Right lobe of liver (tissue), 6 donors: ENCODE measurements around the gene ANP32B. TPM values are rescaled to one million over a fixed set of nuclear protein-coding genes. Genes with fewer than 3 reads are reported as not detected.
"Not testable (repeated sequence)": the region's sequence is repeated elsewhere in the genome, so short reads cannot be mapped to it uniquely, and the experiment has no call there.

Experiments
- ATAC-seq, 4 donors: fragments of 200-7000 bp; cut with Tn5 transposase; one replicate each; pipeline ENCODE4 v1.9.1; 2020; ENCODE audit warnings: mild to moderate bottlenecking in 4 of 4, moderate library complexity in 4 of 4
- DNase-seq, 3 donors: peaks; one replicate each; pipeline ENCODE4 v3.0.0-alpha.2; 2020
- H3K27ac ChIP-seq, 3 donors: fragments of 200-600 bp; one replicate each; pipeline ENCODE4 v1.8.0; 2022
- H3K27me3 ChIP-seq, 2 donors: fragments of 200-600 bp; one replicate each; pipeline ENCODE4 v1.8.0; 2022
- H3K36me3 ChIP-seq, 4 donors: fragments of 200-600 bp; sonication (generic) in 1 of 4; one replicate each; pipeline versions ENCODE4 v1.5.1 to v1.8.0; 2017 to 2022; ENCODE audit warnings: control low read depth in 1 of 4
- H3K4me1 ChIP-seq, 4 donors: fragments of 200-600 bp; sonication (generic) in 1 of 4; one replicate each; pipeline versions ENCODE4 v1.5.1 to v1.8.0; 2017 to 2022; ENCODE audit warnings: control low read depth in 1 of 4
- H3K4me3 ChIP-seq, 3 donors: fragments of 200-600 bp; one replicate each; pipeline ENCODE4 v1.8.0; 2022
- H3K9me3 ChIP-seq, 4 donors: fragments of 200-600 bp; sonication (generic) in 1 of 4; one replicate each; pipeline versions ENCODE4 v1.5.1 to v1.8.0; 2017 to 2022; ENCODE audit warnings: control low read depth in 1 of 4
- CTCF ChIP-seq, 4 donors: fragments of 200-600 bp in 3 of 4; fragments of 450-650 bp in 1 of 4; IDR thresholded peaks; one replicate each; pipeline versions ENCODE4 v1.5.1 to v1.8.0; 2016 to 2022; ENCODE audit warnings: antibody characterized with exemption in 4 of 4, mild to moderate bottlenecking in 2 of 4
- POLR2A ChIP-seq: fragments of 450-650 bp; IDR thresholded peaks from one replicate; pipeline ENCODE4 v1.6.1; 2017; ENCODE audit warnings: antibody characterized with exemption, mild to moderate bottlenecking
- WGBS: methylation state at CpG from one replicate; pipeline ENCODE4 v1.1.6; 2018; ENCODE audit warnings: low coverage, low lambda C conversion rate; ENCODE audit not compliant: insufficient coverage; ENCODE audit errors: missing lambda C conversion rate; 5-methylcytosine and 5-hydroxymethylcytosine counted together
- intact Hi-C, 2 donors: fragments of 100-400 bp; cut with DNase I; formaldehyde crosslinking; loops; one replicate each; pipeline versions ENCODE4 v1.11.2 to v1.14.1; 2022
- total RNA-seq, 6 experiments: library from RNA; depleted of rRNA in 2 of 6; stranded (reverse); fragments of >200 nt in 2 of 6; fragmentation: NEBNext Ultra II Directional in 3 of 6; extraction: Animal tissue kit (Norgen Biotek cat#: 25700) in 3 of 6; gene quantifications; one replicate each; pipeline versions ENCODE4 v1.1.0 to v1.2.4, GENCODE V29; 2016 to 2023
- donor health status: DM: no; HTN: yes; CAD: no.
- donor health status: DM: no; HTN: no; CAD: no.
- donor health status: DM: no; HTN: no; CAD: no.
- donor health status: DM: no; HTN: yes; CAD: no.
- donor health status: DM: no; HTN: yes; CAD: no.

The ANP32B gene
- total RNA-seq, 6 experiments from 2014 or later = 8.2 to 38.0 (median 30.6) TPM

- H3K4me1 ChIP-seq = no peaks in the 10 kb centered on the region
- WGBS = 53% methylated on average over 7 of the region's 7 CpGs
- TF ChIP-seq CTCF (IDR thresholded peaks at IDR 0.05) (no peak), POLR2A (no peak)
- H3K27ac ChIP-seq = no peak overlapping the region
- H3K4me3 ChIP-seq = no peak overlapping the region
- H3K36me3 ChIP-seq = no peaks in the 10 kb centered on the region
- H3K9me3 ChIP-seq = no peaks in the 10 kb centered on the region
- H3K27me3 ChIP-seq = no peaks in the 10 kb centered on the region
- intact Hi-C loops = no loop called here
- ATAC-seq = no peak
- no peak for DNase-seq
Measured at GRCh38 chr9:97970165-97970564, 13.0 kb upstream of the ANP32B start.

GRCh38 chr9:97972753-97973152, 10.4 kb upstream of the ANP32B start:
- intact Hi-C loops = no loop called here
- no peaks in the 10 kb centered on the region for H3K36me3 ChIP-seq
- no peaks in the 10 kb centered on the region for H3K9me3 ChIP-seq
- WGBS = 79% methylated on average over 4 of the region's 4 CpGs
- no peak overlapping the region for H3K27ac ChIP-seq
- H3K27me3 ChIP-seq = no peaks in the 10 kb centered on the region
- no peak for DNase-seq
- TF ChIP-seq CTCF (IDR thresholded peaks at IDR 0.05) (no peak), POLR2A (no peak)
- no peak for ATAC-seq
- H3K4me3 ChIP-seq = no peak overlapping the region
- H3K4me1 ChIP-seq = no peaks in the 10 kb centered on the region

- TF ChIP-seq POLR2A (no peak), CTCF (IDR thresholded peaks at IDR 0.05) (no peak)
Measured at GRCh38 chr9:97975376-97975775, 7.8 kb upstream of the ANP32B start.

GRCh38 chr9:97976633-97977032, 6.5 kb upstream of the ANP32B start:
- H3K4me3 ChIP-seq, intact Hi-C loops, H3K27ac ChIP-seq, H3K9me3 ChIP-seq, ATAC-seq, H3K4me1 ChIP-seq, H3K27me3 ChIP-seq, H3K36me3 ChIP-seq, DNase-seq: not testable (repeated sequence)
- WGBS = 95% methylated on average over 9 of the region's 10 CpGs

More at GRCh38 chr9:97975376-97975775, 7.8 kb upstream of the ANP32B start:
- intact Hi-C loops = no loop called here
- Histone ChIP-seq H3K27me3 (no peaks in the 10 kb centered on the region), H3K27ac (no peak overlapping the region), H3K36me3 (no peaks in the 10 kb centered on the region), H3K4me3 (no peak overlapping the region), H3K4me1 (no peaks in the 10 kb centered on the region), H3K9me3 (no peaks in the 10 kb centered on the region)
- DNase-seq (no peak), ATAC-seq (no peak)
- 75% methylated on average over 1 of the region's 1 CpG for WGBS

- Histone ChIP-seq H3K4me1 (no peaks in the 10 kb centered on the region), H3K9me3 (no peaks in the 10 kb centered on the region), H3K36me3 (no peaks in the 10 kb centered on the region), H3K27ac (no peak overlapping the region), H3K4me3 (no peak overlapping the region), H3K27me3 (no peaks in the 10 kb centered on the region)
- DNase-seq = no peak
- ATAC-seq = no peak
- TF ChIP-seq POLR2A (no peak), CTCF (IDR thresholded peaks at IDR 0.05) (no peak)
- intact Hi-C loops = no loop called here
- WGBS = 81% methylated on average over 3 of the region's 3 CpGs
Measured at GRCh38 chr9:97978371-97979130, 4.6 kb upstream of the ANP32B start.
